ENCODE measurements around the gene RMI1.
"Not testable (repeated sequence)": the region's sequence is repeated elsewhere in the genome, so short reads cannot be mapped to it uniquely, and the experiment has no call there.

Gene RMI1

DNA sequence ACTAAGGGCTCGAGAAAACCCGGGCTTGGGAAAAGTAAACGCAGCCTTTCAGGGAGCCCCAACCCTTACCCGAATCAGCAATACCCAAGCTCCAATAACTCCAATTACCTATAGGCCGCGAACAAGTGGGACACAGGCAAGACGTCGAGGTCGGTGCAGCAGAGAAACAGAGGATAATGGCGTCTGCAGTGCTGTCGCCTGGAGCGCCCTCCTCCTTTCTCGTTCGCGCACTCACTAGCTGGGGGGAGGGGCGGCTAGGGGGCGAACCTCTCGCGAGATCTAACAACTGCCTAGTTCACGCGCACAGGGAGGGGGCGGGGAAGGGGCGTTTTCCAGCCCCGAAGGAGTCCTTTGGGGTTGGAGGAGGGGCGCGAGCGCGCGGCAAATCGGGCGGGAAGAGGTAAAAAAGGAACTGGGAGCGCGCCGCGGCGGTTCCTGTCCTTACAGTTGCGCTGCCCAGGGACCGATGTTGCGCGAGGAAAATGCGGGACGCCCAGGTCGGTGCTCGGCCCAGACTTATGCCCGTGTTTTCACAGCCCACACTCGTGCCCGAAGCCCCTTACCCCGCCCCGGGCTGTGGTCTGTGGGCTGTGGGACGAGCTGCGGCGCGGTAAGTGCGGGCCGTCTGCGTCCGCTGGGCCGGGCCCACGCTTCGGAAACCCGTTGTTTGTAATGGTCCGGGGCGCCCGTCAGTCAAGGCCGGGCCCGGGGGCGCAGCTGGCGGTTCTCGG is at the start of gene RMI1:
TSS of gene RMI1 (plus strand) at position 411 of the 731 bp plus-strand sequence. CDS start 20,182 bp downstream, outside the sequence.
- peak; percentile 93 for FAIRE-seq

DNA sequence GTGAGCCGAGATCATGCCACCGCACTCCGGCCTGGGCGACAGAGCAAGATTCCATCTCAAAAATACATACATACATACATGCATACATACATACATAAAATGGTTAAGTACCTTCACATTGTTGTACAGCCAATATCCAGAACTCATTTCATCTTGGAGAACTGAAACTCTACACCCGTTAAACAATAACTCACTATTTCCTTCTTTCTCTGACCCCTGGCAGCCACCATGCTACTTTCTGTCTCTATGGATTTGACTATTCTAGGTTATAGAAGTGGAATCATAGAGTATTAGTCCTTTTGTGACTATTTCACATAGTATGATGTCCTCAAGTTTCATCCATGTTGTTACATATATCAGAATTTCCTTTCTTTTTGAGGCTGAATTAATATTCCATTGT is 49.7 kb upstream of the RMI1 start:
- no peak for FAIRE-seq

DNA sequence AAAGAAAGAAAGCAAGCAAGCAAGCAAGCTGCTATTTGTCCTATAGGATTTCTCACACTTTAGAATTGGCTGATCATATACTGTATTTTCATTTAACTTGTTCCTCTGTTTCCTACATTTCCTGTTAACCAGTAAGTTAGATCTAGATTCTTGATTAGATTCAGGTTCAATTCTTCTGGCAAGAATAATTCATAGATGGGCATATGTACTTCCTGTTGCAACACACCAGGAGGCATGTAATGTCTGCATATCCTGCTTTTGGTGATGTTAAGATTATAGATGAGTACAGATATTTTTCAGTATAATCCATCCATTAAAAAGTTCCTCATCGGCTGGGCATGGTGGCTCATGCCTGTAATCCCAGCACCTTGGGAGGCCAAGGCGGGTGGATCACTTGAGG is 48.6 kb upstream of the RMI1 start:
- FAIRE-seq = no peak

DNA sequence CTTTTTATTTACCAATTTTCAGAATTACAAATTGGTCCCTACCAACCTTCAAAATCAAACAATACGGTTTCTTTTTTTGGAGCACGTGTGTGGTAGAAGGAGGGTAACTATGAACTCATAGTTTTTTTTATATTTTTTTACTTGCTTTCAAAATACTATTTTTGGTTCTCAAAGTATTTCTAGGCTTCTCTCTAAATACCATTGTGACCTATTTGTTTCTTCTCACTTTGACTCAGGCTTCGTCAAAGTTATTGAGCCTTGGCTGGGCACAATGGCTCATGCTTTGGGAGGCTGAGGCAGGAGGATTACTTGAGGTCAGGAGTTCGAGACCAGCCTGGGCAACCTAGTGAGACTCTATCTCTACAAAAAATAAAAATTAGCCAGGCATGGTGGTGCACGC is 47.8 kb upstream of the RMI1 start:
- no peak for FAIRE-seq

DNA sequence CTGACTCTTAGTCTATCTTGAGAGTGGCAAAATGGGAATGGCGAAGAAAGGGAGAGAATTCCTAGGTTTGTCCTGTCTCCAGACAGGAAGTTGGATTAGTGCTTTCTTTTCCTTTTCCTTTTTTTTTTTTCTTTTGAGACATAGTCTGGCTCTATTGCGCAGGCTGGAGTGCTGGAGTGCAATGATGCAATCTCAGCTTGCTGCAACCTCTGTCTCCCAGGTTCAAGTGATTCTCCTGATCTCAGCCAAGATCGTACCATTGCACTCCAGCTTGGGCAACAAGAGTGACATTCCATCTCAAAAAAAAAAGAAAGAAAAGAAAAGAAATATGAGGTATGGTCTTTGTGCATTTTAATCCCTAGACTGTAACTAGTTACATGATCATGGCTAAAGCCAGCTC is 46.8 kb upstream of the RMI1 start:
- no peak for FAIRE-seq

DNA sequence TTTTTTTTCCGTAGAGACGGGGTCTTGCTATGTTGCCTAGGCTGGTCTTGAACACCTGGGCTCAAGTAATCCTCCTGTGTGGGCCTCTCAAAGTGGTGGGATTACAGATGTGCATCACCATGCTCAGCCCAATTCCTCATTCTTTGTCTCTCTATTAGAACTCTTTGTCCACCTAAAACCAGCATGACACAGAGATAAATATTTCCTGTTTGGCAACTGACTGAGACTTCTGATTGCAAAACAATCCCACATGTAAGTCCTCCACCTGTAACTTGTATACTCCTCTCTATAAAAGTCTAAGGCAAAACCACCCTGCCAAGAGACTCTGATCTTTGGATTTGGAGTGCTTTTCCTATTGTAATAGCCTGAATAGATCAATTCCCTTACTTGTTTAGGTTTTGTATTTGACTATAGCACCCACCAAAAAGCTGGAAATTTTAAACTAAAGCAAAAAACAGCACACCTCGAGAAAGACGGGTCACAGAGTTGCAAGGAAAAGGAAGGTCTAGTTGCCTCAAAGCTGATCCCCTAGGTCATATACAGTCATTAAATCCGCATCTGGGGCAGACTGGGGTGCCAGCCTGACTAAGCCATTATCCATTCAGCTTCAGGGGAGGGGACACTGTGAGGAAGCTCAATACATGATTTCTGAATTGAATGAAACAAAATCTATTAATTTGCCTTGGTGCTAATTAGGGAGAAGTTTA is 45.9 kb upstream of the RMI1 start:
- no peak for FAIRE-seq

DNA sequence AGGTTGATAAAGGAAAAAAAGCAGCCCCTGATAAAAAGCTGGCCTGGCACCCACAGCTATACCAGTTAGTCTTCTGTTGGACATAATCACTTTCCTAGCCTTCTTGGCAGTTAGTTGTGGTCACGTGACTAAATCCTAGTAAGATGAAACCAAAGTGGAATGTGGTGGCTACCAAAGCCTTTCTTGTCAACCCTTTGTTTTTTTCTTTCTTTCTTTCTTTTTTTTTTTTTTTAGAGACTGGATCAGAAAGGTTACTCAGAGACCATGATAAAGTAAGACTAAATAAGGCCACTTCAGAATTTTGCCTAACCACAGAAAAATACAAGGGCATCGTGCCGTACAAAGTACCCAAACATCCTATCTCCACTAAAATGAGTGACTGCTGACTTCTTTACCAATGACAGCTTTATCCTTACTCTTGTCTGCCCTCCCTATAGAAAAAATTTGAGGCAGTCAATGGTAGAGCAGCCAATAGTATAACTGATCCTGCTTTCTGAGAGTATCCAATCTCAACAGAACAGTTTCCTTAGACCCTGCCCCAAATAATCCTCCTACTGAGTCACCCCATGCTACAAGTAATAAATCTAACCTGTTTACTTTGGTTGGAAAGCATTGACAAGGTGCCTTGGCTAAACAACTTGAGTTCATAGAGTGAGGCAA is 45.2 kb upstream of the RMI1 start:
- no peak for FAIRE-seq

DNA sequence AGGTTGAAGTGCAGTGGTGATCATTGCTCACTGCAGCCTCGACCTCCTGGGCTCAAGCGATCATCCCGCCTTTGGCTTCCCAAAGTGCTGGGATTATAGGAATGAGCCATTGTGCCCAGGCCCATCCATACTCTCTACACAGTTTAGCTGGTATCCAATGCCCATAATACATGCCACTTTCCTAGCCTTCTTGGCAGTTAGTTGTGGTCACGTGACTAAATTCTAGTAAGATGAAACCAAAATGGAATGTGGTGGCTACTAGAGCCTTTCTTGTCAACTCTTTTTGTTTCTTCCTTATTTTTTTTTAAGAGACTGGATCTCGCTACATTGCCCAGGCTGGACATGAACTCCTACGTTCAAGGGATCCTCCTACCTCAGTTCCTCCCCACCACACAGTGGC is 44.1 kb upstream of the RMI1 start:
- no peak for FAIRE-seq

DNA sequence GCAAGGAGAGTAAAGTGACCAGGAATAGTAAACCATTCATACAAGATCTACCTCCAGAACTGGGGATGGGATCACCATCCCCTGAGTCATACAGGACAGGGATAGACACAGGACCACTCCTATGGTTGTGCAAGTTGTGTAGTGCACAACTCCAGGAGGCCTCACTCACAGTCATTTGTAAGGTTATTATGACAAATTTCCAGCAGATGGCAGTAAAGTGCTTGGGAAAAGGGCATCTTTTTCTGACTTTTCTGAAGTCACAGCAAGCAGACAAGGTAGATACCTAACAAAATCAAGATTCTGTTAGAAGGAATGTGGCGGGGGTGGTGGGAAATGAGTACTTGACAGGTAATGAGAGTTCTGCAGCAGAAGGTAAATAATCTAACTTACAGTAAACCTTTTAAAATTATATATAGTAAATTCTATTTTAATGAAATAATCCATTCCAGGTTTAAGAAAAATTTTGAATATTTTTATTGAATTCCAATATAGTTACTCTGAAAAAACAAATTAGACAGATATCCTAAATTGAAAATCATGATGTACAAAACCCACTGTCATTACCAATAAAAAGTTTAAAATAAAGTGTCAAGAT is 42.6 kb upstream of the RMI1 start:
- peak; percentile 82 for FAIRE-seq

DNA sequence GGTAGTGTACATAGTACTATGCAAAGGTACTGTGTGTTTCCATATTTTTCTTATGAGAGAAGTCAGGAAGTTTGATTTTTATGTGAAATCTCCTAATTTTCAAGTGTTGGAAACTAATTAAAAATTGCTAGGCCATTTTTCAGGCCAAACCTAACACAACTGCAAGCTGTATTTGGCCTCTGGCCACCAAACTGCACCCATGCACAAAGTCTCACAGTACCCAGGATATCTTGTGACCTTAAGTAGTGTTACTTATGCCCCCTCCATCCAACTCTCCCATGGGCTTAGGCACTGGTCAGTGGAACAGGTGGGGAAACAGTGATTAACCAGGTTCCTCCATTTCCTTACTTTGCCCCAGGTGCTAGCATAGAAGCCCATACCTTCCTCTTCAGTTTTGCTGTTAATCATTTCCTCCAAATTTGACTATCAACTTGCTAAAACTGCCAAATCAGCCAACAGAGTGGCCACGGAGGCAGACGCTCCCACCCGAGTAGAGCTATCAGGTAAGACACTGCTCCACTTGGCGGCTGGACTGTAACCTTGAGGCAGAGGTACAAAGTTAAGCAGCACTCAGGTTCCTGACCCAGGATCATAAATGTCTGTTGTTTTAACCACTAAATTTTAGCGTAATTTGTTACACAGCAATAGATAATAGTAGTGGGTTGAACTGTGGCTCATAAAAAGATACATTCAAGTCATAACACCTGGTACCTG is 39.9 kb upstream of the RMI1 start:
- FAIRE-seq = no peak

DNA sequence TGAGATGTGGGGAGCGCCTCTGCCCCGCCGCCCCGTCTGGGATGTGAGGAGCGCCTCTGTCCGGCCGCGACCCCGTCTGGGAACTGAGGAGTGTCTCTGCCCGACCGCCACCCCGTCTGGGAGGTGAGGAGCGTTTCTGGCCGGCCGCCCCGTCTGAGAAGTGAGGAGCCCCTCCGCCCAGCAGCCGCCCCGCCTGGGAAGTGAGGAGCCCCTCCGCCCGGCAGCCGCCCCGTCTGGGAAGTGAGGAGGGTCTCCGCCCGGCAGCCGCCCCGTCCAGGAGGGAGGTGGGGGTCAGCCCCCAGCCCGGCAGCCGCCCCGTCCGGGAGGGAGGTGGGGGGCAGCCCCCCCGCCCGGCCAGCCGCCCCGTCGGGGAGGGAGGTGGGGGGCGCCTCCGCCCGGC is 32.5 kb upstream of the RMI1 start:
- not testable (repeated sequence) for FAIRE-seq

DNA sequence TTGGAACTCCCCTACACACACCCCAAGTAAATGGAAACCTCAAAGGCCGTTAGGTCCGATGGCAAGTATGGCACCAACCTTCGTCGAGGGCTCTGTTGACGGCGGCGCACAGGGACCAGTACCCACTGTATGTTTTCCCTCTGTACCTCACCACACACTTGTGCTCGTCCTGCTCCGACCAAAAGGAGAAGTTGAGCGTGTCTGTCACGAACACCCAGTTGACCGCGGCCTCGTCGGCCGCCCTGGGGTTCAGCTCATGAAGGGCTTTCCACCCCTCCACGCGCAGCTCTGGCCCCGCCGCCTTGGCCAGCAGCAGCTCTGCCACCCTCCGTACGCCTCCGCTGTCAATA is 24.5 kb upstream of the RMI1 start:
- no peak for FAIRE-seq

DNA sequence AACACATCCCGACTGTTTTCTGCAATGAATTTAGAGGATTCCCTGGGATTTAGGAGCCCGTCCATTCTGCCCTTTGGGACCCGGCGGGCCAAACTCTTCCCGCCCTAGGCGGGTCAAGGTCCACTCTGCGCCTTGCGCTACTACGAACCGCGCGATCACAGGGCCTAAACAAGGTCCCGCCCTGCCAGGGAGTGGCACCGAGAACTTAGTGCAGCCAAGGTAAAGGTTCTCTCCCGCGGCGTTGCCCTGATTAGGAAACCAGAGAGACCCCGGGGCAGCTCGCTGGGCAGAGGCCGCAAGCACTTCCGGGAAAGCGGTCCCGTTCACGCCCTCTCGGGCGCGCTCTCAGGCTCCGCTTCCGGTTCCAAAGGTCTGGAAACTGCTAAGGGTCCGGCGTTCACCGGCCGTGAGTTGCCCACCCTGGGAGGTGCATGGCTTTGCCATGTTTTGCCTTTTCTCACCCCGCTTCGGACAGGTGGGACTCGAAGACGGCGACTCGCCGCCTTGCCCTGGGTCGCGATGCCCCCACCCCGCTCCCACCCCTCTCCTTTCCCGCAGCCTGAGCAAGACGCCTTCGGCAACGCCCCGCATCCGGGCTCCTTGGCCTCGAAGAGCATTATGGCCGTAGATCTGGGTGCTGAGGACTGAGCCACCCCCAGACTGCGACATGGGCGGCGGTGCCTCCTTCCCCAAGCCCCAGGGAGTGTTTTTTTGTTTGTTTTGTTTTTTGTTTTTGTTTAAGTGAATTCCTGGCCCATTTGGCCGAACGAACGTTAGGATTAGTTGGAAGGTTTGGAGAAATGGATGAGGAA is 24.0 kb upstream of the RMI1 start:
- no peak for FAIRE-seq

DNA sequence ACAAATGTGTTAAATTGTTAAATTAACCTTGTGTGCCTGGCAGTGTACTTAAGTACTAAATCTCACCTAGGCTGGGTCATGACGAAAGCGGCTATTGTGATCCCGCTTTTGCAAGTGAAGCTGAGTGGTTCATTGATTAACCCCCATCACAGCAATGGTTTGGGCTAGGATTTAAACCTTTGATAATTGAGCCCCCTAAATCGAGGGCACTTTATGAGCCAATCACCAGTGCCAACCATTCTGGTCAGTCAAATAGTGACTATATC is 23.4 kb upstream of the RMI1 start:
- no peak for FAIRE-seq

DNA sequence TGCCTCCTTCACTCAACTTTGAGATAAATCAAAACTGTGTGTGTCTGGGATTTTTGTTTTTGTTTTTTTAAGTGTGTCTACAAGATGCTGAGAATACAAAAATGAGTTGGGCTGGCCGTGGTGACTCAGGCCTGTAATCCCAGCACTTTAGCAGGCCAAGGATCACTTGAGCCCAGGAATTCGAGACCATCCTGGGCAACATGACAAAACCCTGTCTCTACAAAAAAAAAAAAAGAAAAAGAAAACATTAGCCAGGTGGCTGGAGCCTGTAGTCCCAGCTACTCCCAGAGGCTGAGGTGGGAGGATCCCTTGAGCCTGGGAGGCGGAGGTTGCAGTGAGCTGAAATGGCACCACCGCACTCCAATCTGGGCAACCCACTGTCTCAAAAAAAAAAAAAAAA is 21.5 kb upstream of the RMI1 start:
- no peak for FAIRE-seq

DNA sequence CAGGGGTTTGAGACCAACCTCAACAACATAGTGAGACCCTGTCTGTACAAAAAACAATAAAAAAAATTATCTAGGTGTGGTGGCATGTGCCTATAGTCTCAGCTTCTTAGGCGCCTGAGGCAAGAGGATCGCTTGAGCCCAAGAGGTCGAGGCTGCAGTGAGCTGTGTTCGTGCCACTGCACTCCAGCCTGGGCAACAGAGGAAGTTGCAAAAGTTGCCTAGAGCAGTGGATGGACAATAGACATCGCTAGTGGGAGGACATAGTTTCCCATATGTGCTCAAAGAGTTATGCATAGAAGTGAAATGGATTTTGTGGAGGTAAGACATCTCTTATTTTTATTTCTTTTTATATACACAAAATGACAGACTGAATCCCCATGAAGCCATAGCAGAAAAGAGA is 19.6 kb upstream of the RMI1 start:
- no peak for FAIRE-seq

DNA sequence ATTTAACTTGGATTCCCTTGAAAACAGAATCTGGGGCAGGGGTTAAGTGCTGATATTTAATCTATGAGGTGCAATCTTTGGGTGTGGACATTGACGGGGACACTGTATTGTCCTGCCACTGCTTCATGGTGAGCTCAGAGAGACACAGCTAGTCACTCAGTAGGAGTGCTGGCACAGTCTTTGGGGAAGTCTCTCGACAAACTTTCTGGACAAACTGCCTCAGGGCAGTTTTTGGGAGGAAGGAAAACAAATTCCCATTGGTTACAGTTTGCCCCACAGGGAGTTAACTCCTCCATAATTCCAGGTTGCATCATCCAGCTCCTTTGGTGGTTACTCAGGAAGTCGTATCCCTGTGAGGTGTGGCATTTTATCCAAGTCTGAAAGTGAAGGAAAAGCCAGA is 18.4 kb upstream of the RMI1 start:
- FAIRE-seq = no peak

DNA sequence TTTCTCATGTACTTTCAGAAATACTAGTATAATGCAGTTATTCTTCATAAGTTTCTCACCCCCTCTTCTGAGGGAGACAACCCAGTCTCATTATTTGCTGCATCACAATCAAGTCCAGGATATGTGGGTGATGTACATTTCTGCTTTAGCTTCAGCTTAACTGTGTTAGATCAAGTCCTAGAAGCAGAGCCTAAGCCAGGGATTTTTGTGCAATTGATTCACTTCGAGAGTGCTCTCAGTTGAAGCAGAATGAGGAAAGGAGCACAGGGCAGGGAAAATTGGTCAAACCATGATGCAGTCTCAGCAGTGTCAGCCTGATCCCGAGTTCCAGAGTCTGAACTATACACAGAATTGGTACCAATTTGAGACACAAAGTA is 15.6 kb upstream of the RMI1 start:
- peak; percentile 84 for FAIRE-seq

DNA sequence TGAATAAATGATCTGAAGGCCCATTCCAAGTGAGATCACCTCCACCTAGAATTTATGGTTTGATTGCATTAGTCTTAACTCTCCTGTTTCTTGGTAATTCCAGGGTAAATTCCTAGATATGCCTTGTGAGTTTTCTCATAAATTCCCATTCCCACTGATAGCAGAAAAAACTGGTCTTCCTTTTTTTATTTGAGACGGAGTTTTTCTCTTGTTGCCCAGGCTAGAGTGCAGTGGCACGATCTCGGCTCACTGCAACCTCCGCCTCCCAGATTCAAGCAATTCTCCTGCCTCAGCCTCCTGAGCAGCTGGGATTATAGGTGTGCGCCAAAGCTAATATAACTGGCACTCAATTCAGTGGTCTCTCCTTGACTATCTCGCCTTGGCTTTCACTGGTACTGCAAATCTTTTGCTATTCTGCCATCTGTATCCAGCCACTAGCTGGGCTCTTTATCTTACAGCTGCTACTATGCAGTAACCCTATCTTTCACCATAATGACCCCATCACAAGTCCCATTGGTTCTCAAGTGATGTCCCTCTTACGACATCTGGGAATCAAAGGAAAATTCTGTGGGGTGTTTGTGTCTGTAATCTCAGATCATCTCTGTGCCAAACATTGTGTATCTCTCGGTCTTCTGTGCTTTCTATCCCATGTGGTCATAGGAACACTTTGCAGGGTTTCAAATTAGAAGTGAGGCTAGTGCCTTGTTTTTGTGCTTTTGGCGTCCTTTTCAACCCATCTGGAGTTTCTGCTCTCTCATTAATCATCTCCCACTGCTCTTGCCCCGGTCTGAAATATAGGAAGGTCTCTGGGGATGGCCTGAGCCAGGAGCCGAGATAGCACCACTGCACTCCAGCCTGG is 15.0 kb upstream of the RMI1 start:
- no peak for FAIRE-seq

DNA sequence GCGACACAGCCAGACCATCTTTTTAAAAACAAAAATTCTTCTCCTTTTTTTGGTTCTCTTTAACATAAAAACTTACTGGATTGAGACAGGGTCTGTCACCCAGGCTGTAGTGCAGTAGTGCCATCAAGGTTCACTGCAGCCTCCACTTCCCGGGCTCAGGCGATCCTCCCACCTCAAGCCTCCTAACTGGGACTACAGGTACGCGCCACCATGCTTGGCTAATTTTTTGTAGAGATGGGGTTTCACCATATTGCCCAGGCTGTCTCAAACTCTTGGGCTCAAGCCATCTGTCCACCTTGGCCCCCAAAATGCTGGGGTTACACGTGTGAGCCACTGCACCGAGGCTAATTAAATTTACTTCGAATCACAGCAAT is 14.4 kb upstream of the RMI1 start:
- FAIRE-seq = no peak

DNA sequence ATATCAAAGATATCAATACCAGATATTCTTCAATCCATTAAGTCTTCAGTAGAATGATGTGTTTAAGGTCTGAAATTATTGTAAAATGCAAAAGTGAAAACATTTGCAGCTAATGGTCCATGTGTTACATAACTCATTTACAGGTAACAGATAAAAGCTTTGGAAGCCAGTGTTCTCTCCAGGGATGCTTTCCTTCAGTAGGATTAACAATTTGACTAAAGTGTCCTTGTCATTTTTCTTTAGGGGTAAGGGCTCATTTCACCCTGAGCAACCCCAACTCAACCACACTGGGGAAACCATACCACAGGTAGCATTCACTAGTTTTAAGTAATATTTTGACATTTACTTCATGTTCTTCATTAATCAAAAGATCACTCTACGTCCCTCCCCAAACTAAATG is 13.5 kb upstream of the RMI1 start:
- FAIRE-seq = no peak

DNA sequence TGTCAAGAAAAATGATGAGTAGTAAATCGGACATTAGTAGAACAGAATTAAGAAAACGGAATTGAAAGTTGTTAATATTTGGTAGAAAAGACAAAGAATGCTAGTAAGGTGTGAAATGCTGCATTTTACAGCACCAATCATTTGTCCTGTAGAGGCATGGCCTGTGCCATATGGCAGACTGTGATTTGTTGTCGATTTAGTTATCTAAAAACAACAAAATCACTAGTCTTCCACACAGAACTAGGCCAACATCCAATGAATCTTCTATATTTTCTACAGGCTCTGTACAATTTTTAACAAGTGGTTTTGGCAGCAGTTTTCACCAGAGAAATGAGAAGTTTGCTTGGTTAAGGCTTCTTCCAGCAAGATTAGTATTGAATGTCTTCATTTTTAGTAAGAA is 11.0 kb upstream of the RMI1 start:
- FAIRE-seq = no peak
